T-cell (primary cell): ENCODE results near the gene DOCK7. TPM values are rescaled to one million over a fixed set of nuclear protein-coding genes. Genes with fewer than 3 reads are reported as not detected.
"Not testable (repeated sequence)": the region's sequence is repeated elsewhere in the genome, so short reads cannot be mapped to it uniquely, and the experiment has no call there.

Experiments
- ATAC-seq, 4 experiments: fragments of 200-7000 bp in 3 of 4; fragments of 150-1000 bp in 1 of 4; cut with Tn5 transposase; replicated peaks in 1 of 4; 1 replicate in 3 of 4; 2 replicates in 1 of 4; pipeline ENCODE4 v1.10.0; 2021; ENCODE audit warnings: moderate library complexity in 3 of 4, mild to moderate bottlenecking in 2 of 4, moderate number of reproducible peaks in 1 of 4
- CTCF ChIA-PET, 2 donors: fragments of 300-600 bp; sonication (Branson Sonifier 250); formaldehyde crosslinking; loops; one replicate each; lab custom pipeline; 2022; ENCODE audit warnings: antibody characterized with exemption in 2 of 2; lab: Charles Lee
- POLR2A ChIA-PET, 2 donors: fragments of 300-600 bp; sonication (Branson Sonifier 250); formaldehyde crosslinking; loops; one replicate each; lab custom pipeline; 2022; ENCODE audit warnings: antibody characterized with exemption in 2 of 2; lab: Charles Lee
- DNase-seq, 35 experiments: peaks; one replicate each; pipeline versions ENCODE4 v3.0.0 to v3.0.0-alpha.2; 2013 to 2023
- H3K27ac ChIP-seq: one replicate; pipeline ENCODE4 v1.5.1; 2013; ENCODE audit warnings: low read length
- H3K27me3 ChIP-seq, 2 experiments: replicated peaks in 1 of 2; 1 replicate in 1 of 2; 2 replicates in 1 of 2; pipeline versions ENCODE4 v1.6.1 to v1.7.0; 2013; ENCODE audit warnings: low read length in 1 of 2, mixed read lengths in 1 of 2; ENCODE audit not compliant: control insufficient read depth in 2 of 2, insufficient read depth in 2 of 2; ENCODE audit errors: extremely low read depth in 1 of 2
- H3K36me3 ChIP-seq, 2 donors: 1 replicate in 1 of 2; 2 replicates in 1 of 2; pipeline versions ENCODE4 v1.6.1 to v1.7.0; 2013; ENCODE audit warnings: low read length in 1 of 2; ENCODE audit not compliant: control insufficient read depth in 2 of 2, insufficient read depth in 1 of 2; ENCODE audit errors: extremely low read depth in 1 of 2
- H3K4me1 ChIP-seq, 2 experiments: 1 replicate in 1 of 2; 2 replicates in 1 of 2; pipeline versions ENCODE4 v1.6.1 to v1.7.0; 2013; ENCODE audit warnings: low read length in 2 of 2, mixed read lengths in 1 of 2; ENCODE audit not compliant: insufficient read depth in 2 of 2, control insufficient read depth in 1 of 2; ENCODE audit errors: extremely low read depth in 1 of 2
- H3K4me3 ChIP-seq, 2 donors: 1 replicate in 1 of 2; 2 replicates in 1 of 2; pipeline versions ENCODE4 v1.5.1 to v1.7.0; 2013; ENCODE audit warnings: mild to moderate bottlenecking in 2 of 2, low read length in 1 of 2, moderate library complexity in 1 of 2; ENCODE audit not compliant: control insufficient read depth in 1 of 2; ENCODE audit errors: extremely low read depth in 1 of 2
- H3K9me3 ChIP-seq: 2 replicates; pipeline ENCODE4 v1.7.0; 2013
- H3K27ac Mint-ChIP-seq, 2 donors: one replicate each; pipeline ENCODE4 v1.8.0; 2020 to 2021; ENCODE audit warnings: mild to moderate bottlenecking in 2 of 2, mixed read lengths in 2 of 2
- H3K27me3 Mint-ChIP-seq, 2 donors: one replicate each; pipeline ENCODE4 v1.8.0; 2021 to 2022; ENCODE audit warnings: mixed read lengths in 2 of 2
- H3K36me3 Mint-ChIP-seq: one replicate; pipeline ENCODE4 v1.8.0; 2021; ENCODE audit warnings: mixed read lengths
- H3K4me1 Mint-ChIP-seq, 3 donors: one replicate each; pipeline ENCODE4 v1.8.0; 2020 to 2022; ENCODE audit warnings: mixed read lengths in 3 of 3, mild to moderate bottlenecking in 1 of 3
- H3K4me3 Mint-ChIP-seq, 3 donors: one replicate each; pipeline ENCODE4 v1.8.0; 2020 to 2022; ENCODE audit warnings: mild to moderate bottlenecking in 3 of 3, mixed read lengths in 3 of 3, moderate library complexity in 3 of 3
- H3K9me3 Mint-ChIP-seq, 3 donors: one replicate each; pipeline ENCODE4 v1.8.0; 2020 to 2022; ENCODE audit warnings: mixed read lengths in 3 of 3
- WGBS: methylation state at CpG from one replicate; pipeline ENCODE4 v1.1.5; 2013; ENCODE audit warnings: missing lambda C conversion rate; ENCODE audit not compliant: insufficient coverage; 5-methylcytosine and 5-hydroxymethylcytosine counted together
- total RNA-seq, 35 experiments: library from RNA in 6 of 35; stranded (reverse) in 6 of 35; fragments of 120-200 nt in 1 of 35; gene quantifications; one replicate each; pipeline versions ENCODE4 v1.2.1 to v1.2.4 and lab custom pipeline; 2013 to 2026

The DOCK7 gene
- total RNA-seq, 5 donors from 2014 or later (not counting 1 experiment from before 2014, with no cell fraction given) = 8.2 to 25.6 (median 11.2) TPM

GRCh38 chr1:62687421-62687902 lies 724 bp downstream of the DOCK7 start:
- WGBS = 4% methylated on average over 32 of the region's 33 CpGs
- H3K4me1 ChIP-seq = peaks cover 0 to 16% of the 10 kb centered on the region in 2 experiments
- Mint-ChIP-seq H3K9me3 (no peaks in the 10 kb centered on the region), H3K36me3 (no peaks in the 10 kb centered on the region), H3K4me1 (peaks cover 18 to 35% (median 30%) of the 10 kb centered on the region in 3 donors), H3K27ac (peak overlapping the region; percentile 94 to 96), H3K27me3 (no peaks in the 10 kb centered on the region), H3K4me3 (peak overlapping the region; percentile 92 to 94 (median 93))
- no peaks in the 10 kb centered on the region for H3K9me3 ChIP-seq
- POLR2A ChIA-PET = interaction anchor here in 1 of 2 donors (0.6 kb wide), 1 partner anchor 64 kb away, joined by 3 read pairs; no protein-coding TSS in a partner anchor
- H3K36me3 ChIP-seq = no peaks in the 10 kb centered on the region
- H3K27me3 ChIP-seq = peaks cover 0 to 3% of the 10 kb centered on the region in 2 experiments
- CTCF ChIA-PET = no interaction called here
- peak in 28 of 35 experiments; percentile 1 to 46 (median 13) for DNase-seq
- H3K27ac ChIP-seq = peak overlapping the region; percentile 9
- peak overlapping the region; percentile 64 to 76 for H3K4me3 ChIP-seq
- peak; percentile 42 to 69 (median 54) for ATAC-seq

- Histone ChIP-seq H3K9me3 (no peaks in the 10 kb centered on the region), H3K4me1 (peaks cover 0 to 16% of the 10 kb centered on the region in 2 experiments), H3K27ac (no peak overlapping the region), H3K27me3 (peaks cover 0 to 3% of the 10 kb centered on the region in 2 experiments), H3K4me3 (no peak overlapping the region), H3K36me3 (no peaks in the 10 kb centered on the region)
- Mint-ChIP-seq H3K4me1 (peaks cover 18 to 35% (median 30%) of the 10 kb centered on the region in 3 donors), H3K36me3 (no peaks in the 10 kb centered on the region), H3K27me3 (no peaks in the 10 kb centered on the region), H3K27ac (peak overlapping the region; percentile 94 to 96), H3K9me3 (no peaks in the 10 kb centered on the region), H3K4me3 (peak overlapping the region; percentile 92 to 94 (median 93))
- no peak for DNase-seq
- POLR2A ChIA-PET = no interaction called here
- CTCF ChIA-PET = interaction anchor here in 1 of 2 donors (0.7 kb wide), 1 partner anchor 112 kb away, joined by 3 read pairs; no protein-coding TSS in a partner anchor
- 98% methylated on average over 6 of the region's 7 CpGs for WGBS
- ATAC-seq = no peak
Observed at GRCh38 chr1:62686822-62687221, 1.4 kb downstream of the DOCK7 start.

DNA sequence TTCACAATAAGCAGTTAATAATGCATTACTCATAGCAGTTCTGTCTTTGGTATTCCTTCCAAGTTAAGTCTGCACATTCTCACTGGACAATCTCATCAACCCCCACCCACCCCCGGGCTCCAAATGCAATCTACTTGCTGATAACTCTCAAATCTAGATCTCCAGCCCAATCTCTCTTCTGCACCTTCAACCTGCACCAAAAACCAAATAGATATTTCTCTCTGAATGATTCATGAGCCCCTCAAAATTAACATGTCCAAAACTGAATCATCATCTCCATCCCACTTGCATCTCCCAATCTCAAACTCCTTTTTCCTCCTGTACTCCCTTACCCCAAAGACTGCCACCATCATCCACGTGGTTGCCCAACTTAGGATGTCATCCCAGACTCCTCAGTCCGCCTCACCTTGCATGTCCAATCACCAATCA lies 2.7 kb downstream of the DOCK7 start:
- no peaks in the 10 kb centered on the region for H3K9me3 ChIP-seq
- ChIA-PET CTCF (no interaction called here), POLR2A (no interaction called here)
- H3K27me3 Mint-ChIP-seq = no peaks in the 10 kb centered on the region
- H3K9me3 Mint-ChIP-seq = no peaks in the 10 kb centered on the region
- H3K4me1 ChIP-seq = peaks cover 0 to 16% of the 10 kb centered on the region in 2 experiments
- no peak for DNase-seq
- no peak overlapping the region for H3K27ac ChIP-seq
- peak overlapping the region in 1 of 2 donors; percentile 0 for H3K27ac Mint-ChIP-seq
- H3K36me3 Mint-ChIP-seq = no peaks in the 10 kb centered on the region
- H3K27me3 ChIP-seq = peaks cover 0 to 3% of the 10 kb centered on the region in 2 experiments
- H3K36me3 ChIP-seq = no peaks in the 10 kb centered on the region
- H3K4me3 ChIP-seq = no peak overlapping the region
- peaks cover 16 to 34% (median 28%) of the 10 kb centered on the region in 3 donors for H3K4me1 Mint-ChIP-seq
- 76% methylated on average over 3 of the region's 3 CpGs for WGBS
- H3K4me3 Mint-ChIP-seq = no peak overlapping the region
- ATAC-seq = no peak

DNA sequence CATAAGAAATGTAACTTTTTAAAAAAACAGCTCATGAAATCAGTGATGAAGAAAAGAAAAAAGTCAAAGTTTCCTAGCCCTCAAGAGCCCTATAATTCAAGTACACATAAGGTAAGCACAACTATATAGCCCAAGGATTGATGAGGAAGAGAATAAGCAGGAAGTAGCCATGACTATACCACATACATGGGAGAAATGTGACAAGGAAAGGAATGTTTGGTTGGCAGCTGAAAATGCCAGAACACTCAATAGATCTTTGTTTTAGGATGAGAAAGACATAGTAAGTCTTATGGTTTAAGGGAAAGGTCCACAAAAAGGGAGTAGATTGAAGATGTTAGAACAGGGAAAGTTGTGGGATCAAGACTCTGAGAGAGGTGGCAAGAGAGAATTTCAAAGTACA lies 5.7 kb downstream of the DOCK7 start:
- Histone ChIP-seq H3K4me3 (no peak overlapping the region), H3K4me1 (peaks cover 0 to 6% of the 10 kb centered on the region in 2 experiments), H3K36me3 (no peaks in the 10 kb centered on the region), H3K27ac (no peak overlapping the region), H3K9me3 (no peaks in the 10 kb centered on the region), H3K27me3 (no peaks in the 10 kb centered on the region)
- H3K4me3 Mint-ChIP-seq = no peak overlapping the region
- no peak overlapping the region for H3K27ac Mint-ChIP-seq
- H3K36me3 Mint-ChIP-seq = no peaks in the 10 kb centered on the region
- H3K4me1 Mint-ChIP-seq = peaks cover 8 to 17% (median 13%) of the 10 kb centered on the region in 3 donors
- no peak for DNase-seq
- no peaks in the 10 kb centered on the region for H3K9me3 Mint-ChIP-seq
- no peaks in the 10 kb centered on the region for H3K27me3 Mint-ChIP-seq
- CTCF ChIA-PET = interaction anchor here (0.7 kb wide), 2 partner anchors 176 to 245 kb away, joined by 3 to 4 read pairs; no protein-coding TSS in a partner anchor
- POLR2A ChIA-PET = no interaction called here
- ATAC-seq = no peak

DNA sequence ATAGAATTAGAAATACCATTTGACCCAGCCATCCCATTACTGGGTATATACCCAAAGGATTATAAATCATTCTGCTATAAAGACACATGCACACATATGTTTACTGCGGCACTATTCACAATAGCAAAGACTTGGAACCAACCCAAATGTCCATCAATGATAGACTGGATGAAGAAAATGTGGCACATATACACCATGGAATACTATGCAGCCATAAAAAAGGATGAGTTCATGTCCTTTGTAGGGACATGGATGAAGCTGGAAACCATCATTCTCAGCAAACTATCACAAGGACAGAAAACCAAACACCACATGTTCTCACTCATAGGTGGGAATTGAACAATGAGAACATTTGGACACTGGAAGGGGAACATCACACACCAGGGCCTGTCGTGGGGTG lies 7.2 kb downstream of the DOCK7 start:
- H3K4me3 Mint-ChIP-seq, POLR2A ChIA-PET, H3K4me1 ChIP-seq, H3K4me3 ChIP-seq, H3K27me3 ChIP-seq, H3K27ac Mint-ChIP-seq, H3K9me3 Mint-ChIP-seq, H3K36me3 Mint-ChIP-seq, H3K27ac ChIP-seq, DNase-seq, CTCF ChIA-PET, ATAC-seq, H3K9me3 ChIP-seq, H3K27me3 Mint-ChIP-seq, H3K36me3 ChIP-seq: not testable (repeated sequence)
- no CpG with 5 or more reads among the region's 2 CpGs for WGBS
- peaks cover 8 to 12% (median 12%) of the 10 kb centered on the region in 3 donors for H3K4me1 Mint-ChIP-seq

DNA sequence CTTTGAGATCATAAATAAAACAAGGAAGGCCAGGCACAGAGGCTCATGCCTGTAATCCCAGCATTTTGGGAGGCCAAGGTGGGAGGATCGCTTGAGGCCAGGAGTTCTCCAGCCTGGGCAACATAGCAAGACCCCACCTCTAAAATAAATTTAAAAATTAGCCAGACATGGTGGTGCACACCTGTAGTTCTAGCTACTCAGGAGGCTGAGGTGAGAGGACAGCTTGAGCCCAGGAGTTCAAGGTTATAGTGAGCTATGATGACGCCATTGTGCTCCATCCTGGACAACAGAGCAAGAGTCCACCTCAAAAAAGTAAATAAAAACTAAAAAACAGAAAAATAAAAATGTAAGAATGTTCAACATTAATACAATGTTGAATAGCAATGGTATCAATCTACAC lies 10.4 kb downstream of the DOCK7 start:
- H3K4me1 Mint-ChIP-seq, H3K4me3 Mint-ChIP-seq, H3K9me3 Mint-ChIP-seq, DNase-seq, H3K27me3 ChIP-seq, POLR2A ChIA-PET, H3K27me3 Mint-ChIP-seq, H3K4me3 ChIP-seq, H3K27ac Mint-ChIP-seq, H3K27ac ChIP-seq, H3K4me1 ChIP-seq, H3K9me3 ChIP-seq, H3K36me3 Mint-ChIP-seq, H3K36me3 ChIP-seq, ATAC-seq: not testable (repeated sequence)
- CTCF ChIA-PET = interaction anchor here in 1 of 2 donors (0.6 kb wide), 1 partner anchor 26 kb away, joined by 4 read pairs; no protein-coding TSS in a partner anchor
- no CpG with 5 or more reads among the region's 2 CpGs for WGBS
